Bone marrow (tissue), 2 donors: ENCODE results near the gene EPB41.
"Not testable (repeated sequence)": the region's sequence is repeated elsewhere in the genome, so short reads cannot be mapped to it uniquely, and the experiment has no call there.

ENCODE experiments used
- DNase-seq, 2 donors: peaks; one replicate each; lab custom pipeline; 2025; lab: John Stamatoyannopoulos, UW

EPB41 gene

GRCh38 chr1:28981210-28981609, 66.8 kb downstream of the EPB41 start:
- no peak for DNase-seq

- no peak for DNase-seq
These were observed 67.8 kb downstream of the EPB41 start for GRCh38 chr1:28982198-28982597.

GRCh38 chr1:28983091-28983490, 68.7 kb downstream of the EPB41 start:
- DNase-seq: no peak

GRCh38 chr1:28983509-28984310, 69.3 kb downstream of the EPB41 start:
- no peak for DNase-seq

GRCh38 chr1:28984311-28984684, 69.9 kb downstream of the EPB41 start:
- no peak for DNase-seq

GRCh38 chr1:28985427-28985826, 71.1 kb downstream of the EPB41 start:
- DNase-seq: no peak

GRCh38 chr1:28986306-28986910, 72.0 kb downstream of the EPB41 start:
- no peak for DNase-seq

- DNase-seq: no peak
These were observed 88.4 kb downstream of the EPB41 start for GRCh38 chr1:29002792-29003191.

GRCh38 chr1:29004288-29004687, 89.9 kb downstream of the EPB41 start:
- DNase-seq: no peak

- DNase-seq: no peak
These were observed 90.4 kb downstream of the EPB41 start for GRCh38 chr1:29004798-29005197.

- no peak for DNase-seq
These were observed 97.4 kb downstream of the EPB41 start for GRCh38 chr1:29011775-29012174.

GRCh38 chr1:29017235-29017634, 102.9 kb downstream of the EPB41 start:
- no peak for DNase-seq

GRCh38 chr1:29017975-29018712, 103.8 kb downstream of the EPB41 start:
- DNase-seq: no peak

- no peak for DNase-seq
These were observed 108.3 kb downstream of the EPB41 start for GRCh38 chr1:29022620-29023019.

GRCh38 chr1:29029667-29030066, 115.3 kb downstream of the EPB41 start:
- DNase-seq: no peak

GRCh38 chr1:29032841-29033240, 118.5 kb downstream of the EPB41 start:
- no peak for DNase-seq

GRCh38 chr1:29033829-29034466, 119.6 kb downstream of the EPB41 start:
- peak in 1 of 2 donors; percentile 22 for DNase-seq

GRCh38 chr1:29043274-29043965, 129.1 kb downstream of the EPB41 start:
- DNase-seq: no peak

GRCh38 chr1:29044010-29044409, 129.6 kb downstream of the EPB41 start:
- DNase-seq: no peak

GRCh38 chr1:29045663-29046062, 131.3 kb downstream of the EPB41 start:
- DNase-seq: not testable (repeated sequence)

GRCh38 chr1:29047142-29047541, 132.8 kb downstream of the EPB41 start:
- no peak for DNase-seq

GRCh38 chr1:29050166-29050565, 135.8 kb downstream of the EPB41 start:
- no peak for DNase-seq
